ENCODE results near the gene MIGA2.

Gene MIGA2

GRCh38 chr9:129069862-129070641 is 33.6 kb downstream of the MIGA2 start:
- no peak for TF ChIP-seq POLR2A (IDR thresholded peaks at IDR 0.05; ENCODE audit: low read depth, low read length)
- DNase-seq (ENCODE audit: insufficient read length) (no peak), FAIRE-seq (no peak)

GRCh38 chr9:129070696-129071525 is 34.5 kb downstream of the MIGA2 start:
- no peak for FAIRE-seq
- TF ChIP-seq TAF1 (IDR thresholded peaks at IDR 0.05; ENCODE audit: borderline replicate concordance, low read depth, low read length) (no peak), POLR2A (IDR thresholded peaks at IDR 0.05; ENCODE audit: low read depth, low read length) (no peak), POLR2AphosphoS5 (IDR thresholded peaks at IDR 0.05; ENCODE audit: low read depth, low read length) (no peak)
- DNase-seq (ENCODE audit: insufficient read length) = no peak

DNA sequence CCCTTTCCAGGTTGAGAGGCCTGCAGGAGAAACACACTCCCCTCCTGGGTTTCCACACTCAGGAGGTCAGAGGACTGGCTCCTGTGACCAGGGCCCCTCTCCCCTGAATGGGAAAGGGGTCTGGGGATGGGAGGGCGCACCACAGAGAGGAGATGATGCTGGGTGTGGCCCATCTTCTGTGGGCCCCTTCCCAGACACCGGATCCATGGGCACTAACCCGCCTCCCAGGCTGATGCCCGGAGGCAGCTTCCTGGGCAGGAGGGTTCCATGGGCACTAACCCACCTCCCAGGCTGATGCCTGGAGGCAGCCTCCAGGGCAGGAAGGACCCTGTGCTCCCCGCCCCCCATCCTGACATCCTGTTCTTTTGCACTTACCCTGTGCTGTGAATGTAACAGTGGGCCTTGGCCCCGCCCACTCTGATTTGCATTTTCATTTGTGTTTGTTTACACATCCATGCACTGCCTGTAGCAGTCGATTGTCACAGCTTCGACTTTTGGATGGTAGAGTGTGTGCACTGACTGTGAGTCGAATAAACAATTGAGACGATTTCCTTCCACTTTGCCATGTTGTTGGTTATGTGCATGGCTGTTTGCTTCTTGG is 35.2 kb downstream of the MIGA2 start:
- FAIRE-seq (no peak), DNase-seq (ENCODE audit: insufficient read length) (no peak)
- no peak for TF ChIP-seq TAF1 (IDR thresholded peaks at IDR 0.05; ENCODE audit: borderline replicate concordance, low read depth, low read length)

DNA sequence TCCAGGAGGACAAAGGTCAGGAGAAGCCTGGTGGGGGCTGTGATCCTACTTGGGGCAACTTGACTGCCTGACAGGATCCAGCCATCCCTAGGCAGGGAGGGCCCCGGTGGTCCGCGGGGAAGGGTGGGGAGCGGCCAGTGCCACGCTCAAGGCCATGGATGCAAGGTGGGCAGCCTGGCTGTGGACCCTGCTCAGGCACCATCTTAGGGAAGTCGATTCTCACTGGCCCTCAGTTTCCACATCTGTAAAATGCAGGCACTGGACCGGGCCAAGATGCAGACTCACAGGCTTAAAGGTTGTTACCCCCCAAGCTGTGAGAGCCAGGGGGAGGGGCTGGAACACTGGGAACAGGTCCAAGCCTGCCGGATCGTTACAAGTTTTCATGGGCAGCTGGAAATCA is 35.7 kb downstream of the MIGA2 start:
- FAIRE-seq (no peak), DNase-seq (ENCODE audit: insufficient read length) (no peak)
- TF ChIP-seq POLR2A (IDR thresholded peaks at IDR 0.05; ENCODE audit: low read depth, low read length) = no peak
- TF ChIP-seq TAF1 (IDR thresholded peaks at IDR 0.05; ENCODE audit: borderline replicate concordance, low read depth, low read length) = no peak
- no peak for TF ChIP-seq POLR2AphosphoS5 (IDR thresholded peaks at IDR 0.05; ENCODE audit: low read depth, low read length)

- DNase-seq (ENCODE audit: insufficient read length) (no peak), FAIRE-seq (no peak)
- no peak for TF ChIP-seq POLR2A (IDR thresholded peaks at IDR 0.05; ENCODE audit: low read depth, low read length)
- TF ChIP-seq TAF1 (IDR thresholded peaks at IDR 0.05; ENCODE audit: borderline replicate concordance, low read depth, low read length) = no peak
- no peak for TF ChIP-seq POLR2AphosphoS5 (IDR thresholded peaks at IDR 0.05; ENCODE audit: low read depth, low read length)
Measured at GRCh38 chr9:129073404-129073803, 37.0 kb downstream of the MIGA2 start.

- FAIRE-seq = no peak
- DNase-seq (ENCODE audit: insufficient read length) = no peak
- TF ChIP-seq POLR2A (IDR thresholded peaks at IDR 0.05; ENCODE audit: low read depth, low read length) = no peak
- no peak for TF ChIP-seq TAF1 (IDR thresholded peaks at IDR 0.05; ENCODE audit: borderline replicate concordance, low read depth, low read length)
- TF ChIP-seq POLR2AphosphoS5 (IDR thresholded peaks at IDR 0.05; ENCODE audit: low read depth, low read length) = no peak
Measured at GRCh38 chr9:129074106-129074505, 37.7 kb downstream of the MIGA2 start.

DNA sequence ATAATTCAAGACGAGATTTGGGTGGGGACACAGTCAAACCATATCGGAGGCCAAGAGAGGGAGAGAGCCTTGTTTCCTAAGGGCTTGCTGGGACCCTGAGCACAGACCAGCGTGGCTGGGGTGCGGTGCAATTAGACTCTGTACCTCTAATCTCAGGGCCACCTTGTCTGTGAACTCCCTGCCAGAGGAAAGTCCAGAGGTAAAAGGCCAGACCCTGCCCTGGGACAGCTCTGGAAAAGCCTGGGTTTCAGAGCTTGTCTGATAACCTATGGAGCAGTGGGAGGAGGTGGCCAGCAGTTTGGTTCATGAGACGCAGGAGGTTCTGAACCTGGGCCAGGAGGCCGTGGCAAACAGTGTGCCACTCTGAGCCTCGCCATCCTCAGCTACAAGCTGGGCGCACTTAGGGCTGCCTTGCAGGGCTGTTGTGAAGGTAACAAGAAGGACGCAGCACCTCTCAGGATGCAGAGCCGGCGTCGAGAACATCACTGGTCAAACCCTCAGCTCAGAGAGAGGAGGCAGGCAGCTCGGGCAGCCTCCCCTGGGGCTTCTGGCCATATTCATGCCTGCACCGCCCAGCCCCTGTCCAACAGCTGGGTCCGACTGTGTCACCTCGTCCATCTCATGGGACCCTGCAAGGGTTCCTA is 39.7 kb downstream of the MIGA2 start:
- FAIRE-seq (no peak), DNase-seq (ENCODE audit: insufficient read length) (no peak)
- TF ChIP-seq POLR2AphosphoS5 (IDR thresholded peaks at IDR 0.05; ENCODE audit: low read depth, low read length) (no peak), POLR2A (IDR thresholded peaks at IDR 0.05; ENCODE audit: low read depth, low read length) (no peak), TAF1 (IDR thresholded peaks at IDR 0.05; ENCODE audit: borderline replicate concordance, low read depth, low read length) (no peak)

DNA sequence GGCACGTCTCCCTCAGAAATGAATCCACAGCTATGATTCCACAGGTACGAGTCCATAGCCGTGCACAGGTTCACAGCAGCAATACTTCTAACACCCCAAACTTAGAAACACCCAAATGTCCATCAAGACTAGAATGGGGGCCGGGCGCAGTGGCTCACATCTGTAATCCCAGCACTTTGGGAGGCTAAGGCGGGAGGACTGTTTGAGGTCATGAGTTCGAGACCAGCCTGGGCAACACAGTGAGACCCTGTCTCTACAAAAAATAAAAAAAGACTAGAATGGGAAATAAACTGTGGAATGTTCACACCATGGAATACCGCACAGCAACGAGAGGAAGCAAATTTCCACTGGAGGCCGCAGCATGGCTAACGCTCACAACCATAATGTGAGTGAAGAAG is 40.2 kb downstream of the MIGA2 start:
- no peak for FAIRE-seq
- DNase-seq (ENCODE audit: insufficient read length) = no peak
- TF ChIP-seq TAF1 (IDR thresholded peaks at IDR 0.05; ENCODE audit: borderline replicate concordance, low read depth, low read length) (no peak), POLR2A (IDR thresholded peaks at IDR 0.05; ENCODE audit: low read depth, low read length) (no peak), POLR2AphosphoS5 (IDR thresholded peaks at IDR 0.05; ENCODE audit: low read depth, low read length) (no peak)

- DNase-seq (ENCODE audit: insufficient read length) = no peak
- FAIRE-seq = no peak
- TF ChIP-seq TAF1 (IDR thresholded peaks at IDR 0.05; ENCODE audit: borderline replicate concordance, low read depth, low read length) = no peak
- TF ChIP-seq POLR2A (IDR thresholded peaks at IDR 0.05; ENCODE audit: low read depth, low read length) = no peak
- no peak for TF ChIP-seq POLR2AphosphoS5 (IDR thresholded peaks at IDR 0.05; ENCODE audit: low read depth, low read length)
Measured at GRCh38 chr9:129077236-129077635, 40.8 kb downstream of the MIGA2 start.

- TF ChIP-seq TAF1 (IDR thresholded peaks at IDR 0.05; ENCODE audit: borderline replicate concordance, low read depth, low read length) (no peak), POLR2A (IDR thresholded peaks at IDR 0.05; ENCODE audit: low read depth, low read length) (no peak), POLR2AphosphoS5 (IDR thresholded peaks at IDR 0.05; ENCODE audit: low read depth, low read length) (no peak)
- DNase-seq (ENCODE audit: insufficient read length) (no peak), FAIRE-seq (no peak)
Measured at GRCh38 chr9:129078691-129079503, 42.5 kb downstream of the MIGA2 start.

DNA sequence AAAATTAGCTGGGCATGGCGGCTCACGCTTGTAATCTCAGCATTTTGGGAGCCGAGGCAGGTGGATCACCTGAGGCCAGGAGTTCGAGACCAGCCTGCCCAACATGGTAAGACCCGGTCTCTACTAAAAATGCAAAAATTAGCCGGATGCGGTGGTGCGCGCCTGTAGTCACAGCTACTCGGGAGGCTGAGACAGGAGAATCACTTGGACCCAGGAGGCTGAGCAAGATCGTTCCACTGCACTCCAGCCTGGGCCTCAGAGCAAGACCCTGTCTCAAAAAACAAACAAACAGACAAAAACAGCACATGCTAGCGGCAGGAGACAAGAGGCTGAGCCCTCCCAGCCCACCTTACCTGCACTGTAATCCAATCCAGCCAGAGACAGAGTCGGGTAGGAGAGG is 43.4 kb downstream of the MIGA2 start:
- FAIRE-seq (no peak), DNase-seq (ENCODE audit: insufficient read length) (no peak)
- TF ChIP-seq TAF1 (IDR thresholded peaks at IDR 0.05; ENCODE audit: borderline replicate concordance, low read depth, low read length) (no peak), POLR2A (IDR thresholded peaks at IDR 0.05; ENCODE audit: low read depth, low read length) (no peak)

Data from GM12892 (cell line).